ENCODE measurements around the gene RASAL2. TPM values are rescaled to one million over a fixed set of nuclear protein-coding genes. Genes with fewer than 3 reads are reported as not detected.

RASAL2 gene
- polyA plus RNA-seq, 1 experiment: 21.4 TPM

DNA sequence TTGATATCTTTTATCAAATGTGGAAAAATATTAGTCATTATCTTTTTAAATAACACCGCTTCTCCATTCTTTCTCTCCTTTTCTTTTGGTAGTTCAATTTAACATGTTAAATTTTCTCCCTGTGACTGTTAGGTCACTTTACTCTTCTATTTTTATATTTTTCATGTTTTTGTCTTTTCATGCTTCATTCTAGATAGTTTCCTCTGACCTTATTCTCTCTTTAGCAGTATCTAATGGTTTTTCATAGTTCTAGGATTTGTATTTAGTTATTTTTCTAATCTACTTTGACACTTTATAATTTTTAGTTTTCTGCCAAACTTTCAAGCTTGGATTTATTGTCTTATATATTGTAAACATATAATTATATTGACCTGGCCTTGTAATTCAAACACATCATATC is 116.0 kb downstream of the RASAL2 start:
- Histone ChIP-seq H3K4me3 (ENCODE audit: low read depth, low read length) (no peak overlapping the region), H3K9me3 (ENCODE audit: control insufficient read depth, insufficient read depth, low read length) (no peaks in the 10 kb centered on the region; the same call in 1 of the 2 replicates), H3K27ac (ENCODE audit: low read depth, low read length) (no peak overlapping the region), H3K27me3 (ENCODE audit: control insufficient read depth, insufficient read depth, low read length) (no peaks in the 10 kb centered on the region)
- POLR2A ChIA-PET: no interaction called here
- CTCF ChIA-PET: interaction anchor here (0.6 kb wide), 1 partner anchor 90 kb away, joined by 3 read pairs; no protein-coding TSS in a partner anchor
- TF ChIP-seq, protein P1, sequence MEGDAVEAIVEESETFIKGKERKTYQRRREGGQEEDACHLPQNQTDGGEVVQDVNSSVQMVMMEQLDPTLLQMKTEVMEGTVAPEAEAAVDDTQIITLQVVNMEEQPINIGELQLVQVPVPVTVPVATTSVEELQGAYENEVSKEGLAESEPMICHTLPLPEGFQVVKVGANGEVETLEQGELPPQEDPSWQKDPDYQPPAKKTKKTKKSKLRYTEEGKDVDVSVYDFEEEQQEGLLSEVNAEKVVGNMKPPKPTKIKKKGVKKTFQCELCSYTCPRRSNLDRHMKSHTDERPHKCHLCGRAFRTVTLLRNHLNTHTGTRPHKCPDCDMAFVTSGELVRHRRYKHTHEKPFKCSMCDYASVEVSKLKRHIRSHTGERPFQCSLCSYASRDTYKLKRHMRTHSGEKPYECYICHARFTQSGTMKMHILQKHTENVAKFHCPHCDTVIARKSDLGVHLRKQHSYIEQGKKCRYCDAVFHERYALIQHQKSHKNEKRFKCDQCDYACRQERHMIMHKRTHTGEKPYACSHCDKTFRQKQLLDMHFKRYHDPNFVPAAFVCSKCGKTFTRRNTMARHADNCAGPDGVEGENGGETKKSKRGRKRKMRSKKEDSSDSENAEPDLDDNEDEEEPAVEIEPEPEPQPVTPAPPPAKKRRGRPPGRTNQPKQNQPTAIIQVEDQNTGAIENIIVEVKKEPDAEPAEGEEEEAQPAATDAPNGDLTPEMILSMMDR (IDR thresholded peaks at IDR 0.05; ENCODE audit: low read depth, low read length): no peak
- DNase-seq (ENCODE audit: low read depth, low spot score): no peak

DNA sequence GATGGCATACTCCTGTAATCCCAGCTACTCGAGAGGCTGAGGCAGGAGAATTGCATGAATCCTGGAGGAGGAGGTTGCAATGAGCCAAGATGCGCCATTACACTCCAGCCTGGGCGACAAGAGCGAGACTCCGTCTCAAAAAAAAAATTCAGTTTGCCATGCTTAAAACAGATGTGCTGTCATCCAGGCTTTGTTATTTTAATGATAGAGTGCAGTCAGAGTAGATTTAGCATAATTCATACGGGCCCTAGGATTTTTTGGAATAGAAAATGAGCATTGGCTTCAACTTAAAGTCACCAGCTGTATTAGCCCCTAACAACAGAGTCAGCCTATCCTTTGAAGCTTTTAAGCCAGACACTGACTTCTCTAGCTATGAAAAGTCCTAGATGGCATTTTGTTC is 124.6 kb downstream of the RASAL2 start:
- CTCF ChIA-PET: interaction anchor here (0.8 kb wide), 1 partner anchor 187 kb away, joined by 3 read pairs; no protein-coding TSS in a partner anchor
- Histone ChIP-seq H3K27ac (ENCODE audit: low read depth, low read length) (no peak overlapping the region), H3K27me3 (ENCODE audit: control insufficient read depth, insufficient read depth, low read length) (no peaks in the 10 kb centered on the region), H3K9me3 (ENCODE audit: control insufficient read depth, insufficient read depth, low read length) (no peaks in the 10 kb centered on the region), H3K4me3 (ENCODE audit: low read depth, low read length) (no peak overlapping the region)
- POLR2A ChIA-PET: no interaction called here
- TF ChIP-seq, protein P1 (IDR thresholded peaks at IDR 0.05; ENCODE audit: low read depth, low read length): no peak
- DNase-seq (ENCODE audit: low read depth, low spot score): no peak

DNA sequence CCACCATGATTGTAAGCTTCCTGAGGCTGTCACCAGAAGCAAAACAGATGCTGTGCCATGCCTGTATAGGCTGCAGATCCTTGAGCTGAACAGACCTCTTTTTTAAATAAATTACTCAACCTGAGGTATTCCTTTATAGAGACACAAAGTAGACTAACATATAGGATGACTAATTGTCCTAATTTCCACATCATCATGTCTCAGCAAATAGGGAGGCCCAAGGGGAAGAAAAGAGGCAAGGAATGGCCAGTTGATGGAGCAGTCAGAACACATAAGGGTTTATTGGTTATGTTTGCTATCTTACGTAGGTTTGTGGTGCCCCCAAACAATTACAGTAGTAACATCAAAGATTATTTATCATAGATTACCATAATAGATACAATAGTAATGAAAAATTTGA is 126.2 kb downstream of the RASAL2 start:
- H3K27ac ChIP-seq (ENCODE audit: low read depth, low read length): no peak overlapping the region
- ChIA-PET CTCF (no interaction called here), POLR2A (interaction anchor here (0.7 kb wide), 2 partner anchors 16 to 21 kb away, joined by 3 read pairs; no protein-coding TSS in a partner anchor)
- TF ChIP-seq, protein P1 (IDR thresholded peaks at IDR 0.05; ENCODE audit: low read depth, low read length): no peak
- H3K4me3 ChIP-seq (ENCODE audit: low read depth, low read length): no peak overlapping the region
- no peaks in the 10 kb centered on the region for H3K9me3 ChIP-seq (ENCODE audit: control insufficient read depth, insufficient read depth, low read length)
- no peak for DNase-seq (ENCODE audit: low read depth, low spot score)
- H3K27me3 ChIP-seq (ENCODE audit: control insufficient read depth, insufficient read depth, low read length): no peaks in the 10 kb centered on the region

DNA sequence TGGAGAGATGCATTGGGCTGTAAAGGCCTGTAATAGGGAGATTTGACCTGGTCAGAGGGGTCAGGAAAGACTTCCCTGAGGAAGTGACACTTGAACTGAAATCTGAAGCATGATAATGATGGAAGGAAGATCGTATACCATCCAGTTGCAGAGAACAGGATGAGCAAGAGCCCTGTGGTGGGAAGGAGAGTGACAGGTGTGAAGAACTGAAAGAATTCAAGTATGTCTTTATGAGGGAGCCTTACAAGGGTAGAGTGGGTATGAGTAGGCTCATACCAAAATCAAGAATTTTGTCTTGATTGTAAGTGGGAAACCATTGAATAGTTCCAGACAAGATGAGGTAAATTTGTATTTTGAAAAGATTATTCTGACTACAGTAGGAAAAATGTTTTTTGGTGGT is 129.4 kb downstream of the RASAL2 start:
- POLR2A ChIA-PET: no interaction called here
- CTCF ChIA-PET: interaction anchor here (1.2 kb wide), 1 partner anchor 129 kb away, joined by 5 read pairs; the partner anchor contains the start of gene RASAL2
- DNase-seq (ENCODE audit: low read depth, low spot score): no peak

DNA sequence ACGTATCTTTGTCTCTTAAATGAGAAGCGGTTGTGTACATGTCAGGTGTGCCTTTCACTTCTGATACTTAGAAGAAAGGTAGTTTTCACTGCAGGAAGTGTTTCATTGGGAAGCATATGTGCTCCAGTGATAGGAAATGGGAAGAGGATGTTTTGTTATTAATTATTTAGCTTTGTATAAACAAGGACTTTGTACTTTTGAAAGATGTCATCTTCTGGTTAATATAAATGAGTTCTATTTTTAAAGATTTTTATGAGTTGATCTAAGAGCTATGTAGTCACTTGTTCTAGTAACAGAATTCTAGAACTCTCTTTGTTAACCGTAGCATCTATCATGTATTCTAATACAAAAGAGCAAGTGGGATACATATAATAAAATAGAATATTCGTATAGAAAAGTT is 130.5 kb downstream of the RASAL2 start:
- TF ChIP-seq, protein P1 (IDR thresholded peaks at IDR 0.05; ENCODE audit: low read depth, low read length): no peak
- Histone ChIP-seq H3K27ac (ENCODE audit: low read depth, low read length) (no peak overlapping the region), H3K27me3 (ENCODE audit: control insufficient read depth, insufficient read depth, low read length) (no peaks in the 10 kb centered on the region), H3K9me3 (ENCODE audit: control insufficient read depth, insufficient read depth, low read length) (no peaks in the 10 kb centered on the region), H3K4me3 (ENCODE audit: low read depth, low read length) (no peak overlapping the region)
- POLR2A ChIA-PET: no interaction called here
- no peak for DNase-seq (ENCODE audit: low read depth, low spot score)
- CTCF ChIA-PET: interaction anchor here (1.2 kb wide), 1 partner anchor 131 kb away, joined by 5 read pairs; the partner anchor contains the start of gene RASAL2

More for the DNA sequence above, 129.4 kb downstream of the RASAL2 start:
- no peaks in the 10 kb centered on the region for H3K27me3 ChIP-seq (ENCODE audit: control insufficient read depth, insufficient read depth, low read length)
- H3K27ac ChIP-seq (ENCODE audit: low read depth, low read length): no peak overlapping the region
- H3K4me3 ChIP-seq (ENCODE audit: low read depth, low read length): no peak overlapping the region
- H3K9me3 ChIP-seq (ENCODE audit: control insufficient read depth, insufficient read depth, low read length): no peaks in the 10 kb centered on the region
- TF ChIP-seq, protein P1 (IDR thresholded peaks at IDR 0.05; ENCODE audit: low read depth, low read length): no peak

Data from AG04450 (cell line).